HS-27A (cell line): Measurements from ENCODE around the gene IL27RA.

Experiments
- DNase-seq: peaks from one replicate; pipeline ENCODE4 v3.0.0-alpha.2; 2012; ENCODE audit warnings: low read depth, missing footprints

Gene IL27RA

DNA sequence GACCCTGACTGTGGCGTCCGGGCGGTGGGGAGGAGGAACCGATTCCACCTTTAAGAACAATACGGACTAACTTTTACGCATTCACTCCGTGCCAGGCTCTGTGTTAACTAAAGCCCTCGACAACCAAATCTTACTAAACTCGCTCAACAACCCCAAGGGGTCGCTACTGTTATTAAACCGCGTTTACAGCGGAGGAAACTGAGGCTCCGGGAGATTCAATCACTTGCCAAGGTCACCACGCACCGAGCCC, 57.8 kb downstream of the IL27RA start:
- no peak for DNase-seq

DNA sequence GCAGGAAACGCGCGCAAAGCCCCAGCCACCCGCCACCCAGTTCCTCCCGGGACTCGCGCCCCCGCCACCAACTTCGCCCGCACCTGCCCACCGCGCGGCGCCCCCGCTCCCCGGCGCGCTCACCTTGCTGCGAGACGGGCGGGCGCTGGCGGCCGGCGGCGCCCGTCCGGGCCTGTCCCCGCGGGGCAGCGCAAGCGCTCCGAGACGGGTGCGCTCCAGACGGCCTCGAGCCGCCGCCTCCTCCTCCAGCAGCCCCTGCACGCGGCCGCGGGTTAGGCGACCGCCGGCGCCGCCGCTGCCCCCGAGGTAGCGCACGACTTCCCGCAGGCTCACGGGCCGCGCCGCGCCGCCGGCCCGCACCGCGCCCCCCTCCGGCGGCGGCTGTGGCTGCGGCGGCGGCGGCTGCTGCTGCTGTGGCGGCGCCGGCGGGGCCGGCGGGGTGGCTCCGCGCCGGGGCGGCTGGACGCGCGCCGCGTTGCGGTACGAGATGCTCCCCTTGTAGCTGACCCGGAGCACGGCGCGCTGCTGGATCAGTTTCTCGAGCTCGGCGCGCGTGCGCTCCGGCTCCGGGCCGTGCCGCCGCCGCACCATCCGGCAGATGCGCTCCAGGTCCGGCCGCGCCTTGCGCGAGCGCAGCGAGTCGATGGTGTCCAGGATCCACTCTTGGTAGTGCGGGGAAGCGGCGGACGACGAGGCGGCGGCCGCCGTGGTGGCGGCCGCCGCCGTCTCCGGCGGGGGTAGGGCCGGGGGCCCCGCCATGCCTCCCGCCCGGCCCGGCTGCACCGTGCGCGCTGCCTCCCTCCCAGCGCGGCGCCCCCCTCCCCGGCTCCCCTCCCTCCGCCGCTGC, 58.3 kb downstream of the IL27RA start:
- no peak for DNase-seq

DNA sequence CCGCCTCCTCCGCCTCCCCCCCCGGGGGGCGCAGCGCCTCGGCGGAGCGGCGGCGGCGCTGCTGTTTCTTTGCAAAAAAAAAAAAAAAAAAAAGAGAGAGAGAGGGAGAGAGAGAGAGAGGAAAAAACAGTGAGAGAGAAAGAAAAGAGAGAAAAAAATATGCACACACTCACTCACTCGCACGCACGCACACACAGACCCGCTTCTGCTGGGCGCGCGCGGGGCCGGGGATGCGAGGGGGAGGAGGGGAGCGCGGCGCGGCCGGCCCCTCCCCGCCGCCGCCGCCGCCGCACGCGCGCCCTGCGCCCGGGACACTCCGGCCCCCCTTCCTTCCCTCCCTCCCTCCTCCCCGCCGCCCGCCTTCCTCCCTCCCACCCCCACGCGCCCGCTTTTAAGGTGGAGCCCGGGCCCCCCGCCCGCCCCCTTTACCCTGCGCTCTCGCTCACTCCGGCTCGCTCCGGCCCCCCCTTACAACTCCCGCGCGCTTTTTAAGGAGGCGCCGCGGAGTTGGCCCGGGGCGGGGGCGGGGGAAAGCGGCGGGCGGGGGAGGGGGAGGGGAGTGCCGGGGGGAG, 59.0 kb downstream of the IL27RA start, which contains the start of gene SAMD1:
TSS of gene SAMD1 (minus strand) at position 243 of the 572 bp plus-strand sequence.
- no peak for DNase-seq

DNA sequence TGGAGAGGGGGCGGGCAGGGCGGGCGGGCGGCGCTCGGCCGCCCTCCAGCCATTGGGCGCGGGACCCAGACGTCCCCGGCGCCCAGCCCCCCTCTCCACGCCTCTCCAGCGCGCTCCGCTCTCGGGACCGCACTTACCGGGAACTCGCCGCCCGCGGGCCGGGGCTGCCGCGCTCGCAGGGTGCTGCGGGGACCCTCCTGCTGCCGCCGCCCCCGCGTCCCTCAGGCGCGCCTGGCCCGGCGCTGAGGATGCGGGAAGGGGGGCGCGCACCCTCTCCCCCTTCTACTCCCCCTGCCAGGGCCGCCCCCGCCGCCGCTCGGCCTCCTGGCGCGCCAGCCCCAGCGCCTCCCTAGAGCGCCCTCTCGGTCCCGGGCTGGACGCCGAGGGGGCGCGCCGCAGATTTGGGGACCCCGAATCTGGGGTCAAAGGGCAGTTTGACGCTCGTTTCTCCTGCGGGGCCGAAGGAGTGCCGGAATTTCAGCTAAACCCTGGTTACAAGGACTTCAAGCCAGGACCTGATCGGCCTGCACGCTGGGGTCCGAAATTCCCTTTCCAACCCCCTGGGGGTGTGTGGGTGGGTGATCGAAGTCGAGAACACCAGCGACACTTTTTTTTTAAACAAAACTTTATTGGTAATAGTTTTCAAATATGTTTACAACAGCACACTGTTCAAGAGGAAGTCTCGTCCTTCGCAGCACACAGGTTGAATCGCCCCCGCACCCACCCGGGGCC, 59.7 kb downstream of the IL27RA start:
- DNase-seq, result no peak

DNA sequence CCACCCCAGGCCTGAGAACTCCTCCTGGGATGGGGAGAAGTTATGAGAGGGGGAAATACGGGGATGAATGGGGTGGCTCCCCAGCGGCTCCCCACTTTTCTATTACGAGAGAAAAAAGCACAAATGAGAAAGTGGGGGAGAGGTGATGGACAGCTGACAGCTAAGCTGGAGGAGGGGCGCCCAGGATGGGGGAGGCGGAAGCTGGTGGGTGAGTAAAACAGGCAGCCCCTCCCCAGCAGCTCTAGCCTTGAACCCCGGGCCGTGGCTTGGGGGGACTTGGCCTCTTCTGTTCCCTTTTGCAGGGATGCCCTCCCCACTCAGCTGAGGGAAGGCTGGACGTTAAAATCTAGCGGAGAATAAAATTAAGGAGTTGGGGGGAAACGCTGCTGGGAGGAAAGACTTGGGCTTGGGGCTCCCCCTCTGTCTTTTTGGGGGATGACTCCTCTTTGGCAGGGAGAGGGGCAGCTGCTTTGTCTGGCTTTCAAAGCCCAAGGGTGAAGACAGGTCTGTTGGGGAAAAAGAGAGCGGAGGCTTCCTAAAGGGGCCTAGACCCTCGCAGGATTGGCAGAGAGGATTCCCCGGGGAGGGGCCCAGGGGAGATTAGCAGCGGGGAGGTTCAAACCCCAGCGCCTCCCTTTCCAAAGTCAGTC, 60.4 kb downstream of the IL27RA start:
- DNase-seq, result no peak

DNA sequence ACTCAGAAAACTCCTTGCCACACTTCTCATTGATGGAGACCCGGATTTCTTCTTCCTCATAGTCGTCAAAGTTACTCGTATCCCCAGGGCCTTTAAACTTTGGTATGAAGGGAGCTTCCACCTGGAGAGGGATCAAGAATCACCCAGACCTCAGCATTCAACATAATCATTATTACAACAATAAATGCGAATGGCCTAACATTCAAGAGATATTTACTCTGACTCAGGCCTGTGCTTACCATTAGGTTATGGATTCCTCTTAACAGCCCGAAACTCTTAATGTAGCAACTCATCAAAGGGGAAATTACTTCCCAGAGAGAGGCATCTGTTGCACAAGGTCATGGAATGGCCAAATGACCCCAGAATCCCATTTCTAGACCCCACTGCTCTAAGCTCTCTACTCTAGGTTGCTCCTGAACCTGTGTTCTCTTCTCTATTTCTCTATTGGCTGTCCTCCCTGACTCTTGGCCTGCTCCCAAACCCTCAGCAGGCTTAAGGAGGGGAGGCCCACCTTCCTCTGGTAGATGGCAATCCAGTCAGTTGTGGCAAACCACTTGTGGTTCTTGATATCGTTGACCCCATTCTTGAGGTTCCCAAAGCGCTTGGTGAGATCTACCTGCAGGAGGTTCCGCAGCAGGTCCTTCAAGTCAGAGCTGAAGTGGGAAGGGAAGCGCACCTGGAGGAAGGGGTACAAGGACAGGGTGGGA, 61.7 kb downstream of the IL27RA start:
- no peak for DNase-seq

DNA sequence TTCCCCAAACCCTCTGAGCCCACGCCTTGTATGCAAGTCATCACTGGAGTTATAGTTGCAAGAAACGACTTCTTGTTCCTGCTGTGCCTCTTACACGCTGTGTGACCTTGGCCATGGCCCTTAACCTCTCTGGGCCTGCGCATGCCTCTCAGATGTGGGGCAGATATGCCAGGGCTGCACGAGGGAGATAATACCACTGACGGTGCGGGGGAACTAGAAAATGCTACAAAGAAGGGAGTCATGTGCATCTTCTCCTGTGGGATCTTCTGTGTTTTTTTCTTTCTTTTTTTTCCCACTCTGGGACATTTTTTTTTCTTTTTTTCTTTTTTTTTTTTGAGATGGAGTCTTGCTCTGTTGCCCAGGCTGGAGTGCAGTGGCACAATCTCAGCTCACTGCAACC, 63.3 kb downstream of the IL27RA start:
- DNase-seq, result no peak

DNA sequence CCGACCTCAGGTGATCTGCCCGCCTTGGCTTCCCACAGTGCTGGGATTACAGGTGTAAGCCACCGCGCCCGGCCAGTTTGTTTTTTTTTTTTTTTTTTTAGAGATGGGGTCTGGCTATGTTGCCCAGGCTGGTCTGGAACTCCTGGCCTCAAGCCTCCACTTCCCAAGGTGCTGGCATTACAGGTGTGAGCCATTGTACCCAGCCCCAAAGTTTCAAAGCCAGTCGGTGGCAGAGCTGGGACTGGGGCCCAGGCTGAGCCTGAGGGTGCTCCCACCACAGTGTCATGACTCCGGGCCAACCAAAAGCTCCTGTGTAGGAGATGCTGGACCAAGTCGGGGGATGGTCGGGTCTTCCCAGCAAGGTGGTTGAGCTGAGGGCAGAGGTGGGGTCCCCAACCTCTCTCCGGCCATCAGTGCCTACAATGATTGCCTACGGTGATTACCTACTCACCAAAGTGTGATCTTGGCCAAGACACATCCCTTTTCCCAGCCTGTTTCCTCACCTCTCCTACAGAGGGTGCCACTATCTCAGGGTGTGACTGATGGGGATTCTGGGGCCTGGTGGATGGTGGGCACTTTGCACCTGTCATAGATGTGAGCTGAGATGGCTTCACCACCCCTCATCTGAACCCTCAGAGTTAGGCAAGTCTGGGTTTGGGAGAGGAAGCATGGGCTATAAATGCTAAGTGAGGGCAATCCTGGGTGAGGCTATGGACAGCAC, 64.9 kb downstream of the IL27RA start:
- DNase-seq, result no peak

DNA sequence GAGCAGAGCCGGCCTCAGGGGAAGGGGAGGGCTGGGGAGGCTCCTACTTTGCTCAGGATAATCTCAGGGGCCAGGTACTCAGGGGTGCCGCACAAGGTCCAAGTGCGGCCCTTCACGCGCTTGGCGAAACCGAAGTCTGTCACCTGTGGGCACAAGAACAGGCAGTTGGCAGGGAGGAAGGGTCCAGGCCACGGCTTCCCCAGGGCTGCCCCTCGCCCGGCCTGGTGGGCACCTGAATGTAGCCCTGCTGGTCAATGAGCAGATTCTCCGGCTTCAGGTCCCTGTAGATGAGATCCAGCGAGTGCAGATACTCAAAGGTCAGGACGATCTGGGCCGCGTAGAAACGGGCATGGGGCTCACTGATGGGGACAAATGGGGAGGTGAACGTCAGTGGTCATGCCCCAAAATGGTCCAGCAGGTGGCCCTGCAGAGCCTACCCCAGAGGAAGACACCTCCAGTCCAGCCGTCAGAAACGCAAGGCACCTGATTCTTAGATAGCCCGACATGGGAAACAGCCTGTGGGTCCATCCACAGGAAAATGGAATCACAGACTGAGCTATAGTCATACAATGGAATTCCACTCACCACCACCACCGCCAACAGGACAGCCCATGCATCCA, 66.1 kb downstream of the IL27RA start:
- no peak for DNase-seq

DNA sequence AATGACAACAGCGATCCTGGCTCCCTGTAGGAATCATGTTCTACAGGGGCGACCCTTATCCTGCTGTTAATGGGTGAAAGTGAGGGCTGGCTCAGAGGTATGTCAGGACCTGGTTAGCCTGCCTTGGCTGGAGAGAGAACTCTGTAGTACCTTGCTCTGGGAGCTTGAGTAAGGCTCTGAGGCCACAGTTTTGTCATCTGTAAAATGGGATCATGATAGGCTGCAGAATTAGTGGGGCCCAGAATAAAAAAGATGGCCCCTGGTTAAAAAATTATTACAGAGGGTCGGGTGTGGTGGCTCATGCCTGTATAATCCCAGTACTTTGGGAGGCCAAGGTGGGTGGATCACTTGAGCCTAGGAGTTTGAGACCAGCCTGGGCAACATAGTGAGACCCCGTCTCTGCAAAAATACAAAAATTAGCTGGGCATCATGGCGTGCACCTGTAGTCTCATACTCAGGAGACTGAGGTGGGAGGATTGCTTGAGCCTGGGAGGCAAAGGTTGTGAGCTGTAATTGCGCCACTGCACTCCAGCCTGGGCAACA, 69.5 kb downstream of the IL27RA start:
- DNase-seq, result no peak

DNA sequence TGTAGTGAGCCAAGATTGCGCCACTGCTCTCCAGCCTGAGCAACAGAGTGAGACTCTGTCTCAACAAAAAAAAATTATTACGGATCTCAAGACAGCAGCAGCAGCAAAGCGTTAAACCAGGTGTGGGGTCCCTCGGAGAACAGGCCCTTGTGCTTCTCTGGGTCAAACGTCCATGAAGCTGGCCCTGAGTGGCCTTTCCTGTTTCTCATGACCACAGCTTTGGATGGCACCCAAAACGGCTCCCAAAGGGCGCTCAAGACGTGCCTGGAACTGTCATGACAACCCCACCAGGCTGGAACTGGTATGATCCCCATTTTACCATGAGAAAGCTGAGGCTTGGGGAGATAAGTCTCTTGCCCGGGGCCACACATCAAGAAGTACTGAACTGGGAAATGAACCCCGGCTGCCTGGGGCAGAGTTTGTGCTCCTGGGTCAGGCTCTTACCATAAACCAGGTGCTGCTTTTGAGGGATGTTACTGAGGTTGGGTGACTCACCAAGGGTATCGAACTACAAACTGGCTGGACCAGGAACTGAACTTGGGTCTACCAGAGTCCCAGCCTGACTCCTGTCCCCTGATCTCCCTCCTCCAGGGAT, 70.6 kb downstream of the IL27RA start:
- no peak for DNase-seq

DNA sequence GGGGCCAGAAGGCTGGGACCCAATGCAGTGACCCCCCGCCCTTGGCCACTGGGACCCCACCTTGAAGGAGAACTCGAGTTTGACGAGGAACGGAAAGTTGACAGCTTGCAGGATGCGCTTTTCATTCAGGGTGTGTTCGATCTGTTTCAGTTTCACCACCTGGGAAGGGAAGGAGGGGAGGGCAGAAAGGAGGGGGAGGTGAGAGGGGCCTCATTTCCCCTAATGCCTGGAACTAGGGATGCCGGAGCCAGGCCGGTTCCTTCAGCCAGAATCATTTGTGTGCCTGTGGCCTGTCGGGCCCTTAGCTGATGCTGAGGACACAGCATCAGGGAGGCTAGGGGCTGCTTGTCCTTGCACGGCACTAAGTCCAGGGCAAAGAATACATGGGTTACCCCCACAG, 71.2 kb downstream of the IL27RA start:
- DNase-seq, result no peak
